GM03348 (cell line): ENCODE data around the gene MMP23B.

Experiments
- DNase-seq: peaks from one replicate; pipeline ENCODE4 v3.0.0; 2012; ENCODE audit warnings: low spot score

MMP23B gene

DNA sequence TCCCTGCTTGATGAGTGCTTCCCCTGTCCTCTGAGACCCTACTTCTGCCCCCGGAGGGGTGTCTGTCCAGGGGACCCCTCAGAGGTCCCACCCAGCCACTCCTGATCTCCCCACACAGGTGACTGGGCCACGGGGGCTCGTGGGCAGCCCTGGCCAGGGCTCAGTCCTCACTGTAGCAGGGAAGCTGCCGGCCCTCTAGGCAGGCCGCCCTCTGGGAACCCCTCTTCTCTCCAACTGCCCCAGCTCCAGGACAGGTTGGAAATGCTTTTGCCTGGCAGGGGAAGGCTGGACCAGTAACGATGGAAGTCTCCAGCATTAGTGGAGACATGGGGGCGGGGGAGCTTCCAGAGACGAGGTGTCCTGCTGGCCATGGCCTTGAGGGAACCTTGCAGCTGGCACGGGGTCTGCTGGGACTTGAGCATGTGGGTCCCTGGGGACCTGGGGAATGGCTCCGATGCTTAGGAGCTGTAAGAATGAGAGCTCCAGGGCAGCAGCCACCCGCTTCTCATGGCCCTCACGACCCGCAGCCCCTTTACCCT, 28.9 kb upstream of the MMP23B start:
- DNase-seq: no peak

DNA sequence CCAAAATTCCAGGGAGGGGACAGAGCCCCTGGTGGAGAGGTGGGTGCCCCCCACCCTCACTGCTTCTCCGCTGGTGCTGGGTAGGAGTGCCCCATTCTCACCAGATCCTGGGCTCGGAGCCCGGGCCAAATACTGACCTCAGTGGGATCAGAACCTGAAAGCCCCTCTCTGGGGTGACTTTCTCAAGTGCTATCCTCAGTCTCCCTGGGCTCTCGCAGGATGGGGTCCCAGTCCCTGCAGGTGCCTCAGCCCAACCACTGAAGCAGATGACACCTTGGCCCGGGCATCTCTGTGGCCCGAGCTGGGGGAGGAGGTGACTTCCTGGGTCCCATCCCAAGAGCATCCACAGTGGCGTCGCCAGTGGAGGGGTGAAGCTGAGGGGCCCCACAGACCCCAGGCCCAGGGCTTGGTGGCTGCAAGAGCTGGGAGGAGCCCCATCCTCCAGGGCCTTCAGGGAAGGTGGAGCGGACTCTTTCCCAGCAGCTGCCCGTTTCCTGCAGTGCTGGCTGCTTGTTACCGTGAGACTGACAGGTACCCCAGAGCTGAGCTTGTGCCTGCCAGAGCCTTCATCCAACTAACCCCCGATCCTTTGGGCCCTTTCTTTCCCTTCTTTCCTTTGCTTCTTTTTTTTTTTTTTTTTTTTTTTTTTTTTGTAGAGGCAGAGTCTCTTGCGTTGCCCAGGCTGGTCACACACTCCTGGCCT, 28.2 kb upstream of the MMP23B start:
- no peak for DNase-seq

GRCh38 chr1:1604374-1605033, 27.5 kb upstream of the MMP23B start:
- no peak for DNase-seq

DNA sequence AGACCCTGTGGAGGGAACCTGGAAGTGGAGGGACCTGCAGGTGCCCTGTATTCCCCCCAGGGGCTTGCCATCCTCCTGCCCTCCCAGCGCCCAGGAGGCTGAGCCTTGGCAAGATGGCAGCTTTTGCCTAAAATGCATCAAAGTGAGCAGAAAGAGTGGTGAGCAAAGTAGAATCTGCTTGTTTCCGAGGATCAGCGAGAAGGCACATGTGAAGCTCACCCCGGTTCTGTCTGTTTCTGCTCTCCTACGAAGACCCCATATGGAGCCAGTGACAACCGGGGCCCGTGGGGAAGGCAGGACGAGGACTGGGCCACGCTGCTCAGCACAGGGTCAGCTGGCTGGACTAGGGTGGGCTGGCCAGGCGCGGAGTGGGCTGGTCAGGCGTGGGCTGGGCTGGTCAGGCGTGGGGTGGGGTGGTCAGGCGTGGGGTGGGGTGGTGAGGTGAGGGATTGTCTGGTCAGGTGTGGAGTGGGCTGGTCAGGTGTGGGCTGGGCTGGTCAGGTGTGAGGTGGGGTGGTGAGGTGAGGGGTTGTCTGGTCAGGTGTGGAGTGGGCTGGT, 26.9 kb upstream of the MMP23B start:
- DNase-seq: no peak

DNA sequence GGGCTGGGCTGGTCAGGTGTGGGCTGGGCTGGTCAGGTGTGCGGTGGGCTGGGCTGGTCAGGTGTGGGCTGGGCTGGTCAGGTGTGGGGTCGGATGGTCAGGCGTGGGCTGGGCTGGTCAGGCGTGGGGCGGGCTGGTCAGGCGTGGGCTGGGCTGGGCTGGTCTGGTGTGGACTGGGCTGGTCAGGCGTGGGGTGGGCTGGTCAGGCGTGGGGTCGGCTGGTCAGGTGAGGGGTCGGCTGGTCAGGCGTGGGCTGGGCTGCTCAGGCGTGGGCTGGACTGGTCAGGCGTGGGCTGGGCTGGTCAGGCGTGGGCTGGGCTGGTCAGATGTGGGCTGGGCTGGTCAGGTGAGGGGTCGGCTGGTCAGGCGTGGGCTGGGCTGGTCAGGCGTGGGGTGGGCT, 26.2 kb upstream of the MMP23B start:
- DNase-seq: no peak

DNA sequence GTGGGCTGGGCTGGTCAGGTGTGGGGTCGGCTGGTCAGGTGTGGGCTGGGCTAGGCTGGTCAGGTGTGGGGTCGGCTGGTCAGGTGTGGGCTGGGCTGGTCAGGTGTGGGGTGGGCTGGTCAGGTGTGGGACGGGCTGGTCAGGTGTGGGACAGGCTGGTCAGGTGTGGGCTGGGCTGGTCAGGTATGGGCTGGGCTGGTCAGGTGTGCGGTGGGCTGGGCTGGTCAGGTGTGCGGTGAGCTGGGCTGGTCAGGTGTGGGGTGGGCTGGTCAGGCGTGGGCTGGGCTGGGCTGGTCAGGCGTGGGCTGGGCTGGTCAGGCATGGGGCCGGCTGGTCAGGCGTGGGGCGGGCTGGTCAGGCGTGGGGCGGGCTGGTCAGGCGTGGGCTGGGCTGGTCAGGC, 25.7 kb upstream of the MMP23B start:
- DNase-seq: no peak

DNA sequence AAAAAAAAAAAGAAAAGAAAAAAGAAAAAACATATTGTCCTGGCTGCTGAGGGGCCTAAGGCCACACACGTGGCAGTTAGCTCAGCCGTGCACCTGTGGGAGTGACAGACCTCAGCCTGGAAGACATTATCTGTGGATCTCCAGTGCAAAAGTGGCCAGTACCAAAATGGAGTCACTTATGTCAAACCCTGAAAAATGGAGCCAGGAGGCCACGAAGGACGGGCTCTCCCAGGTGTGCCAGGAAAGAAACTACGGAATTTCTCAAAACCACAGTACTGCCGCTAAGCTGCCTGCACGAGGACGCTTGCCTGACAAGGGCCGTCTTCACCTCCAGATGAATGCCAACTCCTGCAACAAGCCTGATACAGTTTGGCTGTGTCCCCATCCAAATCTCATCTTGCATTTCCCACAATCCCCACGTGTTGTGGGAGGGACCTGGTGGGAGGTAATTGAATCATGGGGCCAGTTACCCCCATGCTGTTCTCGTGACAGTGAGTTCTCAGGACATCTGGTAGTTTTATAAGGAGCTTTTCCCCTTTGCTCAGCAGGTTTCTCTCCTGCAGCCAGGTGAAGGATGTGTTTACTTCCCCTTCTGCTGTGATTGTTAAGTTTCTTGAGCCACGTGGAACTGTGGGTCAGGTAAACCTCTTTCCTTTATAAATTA, 22.0 kb upstream of the MMP23B start:
- no peak for DNase-seq

GRCh38 chr1:1610796-1611195, 21.2 kb upstream of the MMP23B start:
- no peak for DNase-seq

DNA sequence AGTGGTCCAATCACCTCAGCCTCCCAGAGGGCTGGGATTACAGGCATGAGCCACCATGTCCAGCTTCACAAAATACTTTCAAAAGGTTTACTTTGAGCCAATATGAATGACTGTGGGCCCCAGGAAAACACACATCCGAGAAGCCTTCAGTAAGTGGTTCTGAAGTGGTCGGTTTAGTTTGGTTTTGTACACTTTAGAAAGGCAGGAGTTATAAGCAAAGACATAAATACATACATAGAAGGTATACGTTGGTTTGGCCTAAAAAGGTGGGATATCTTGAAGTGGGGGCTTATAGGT, 19.9 kb upstream of the MMP23B start:
- DNase-seq: no peak

DNA sequence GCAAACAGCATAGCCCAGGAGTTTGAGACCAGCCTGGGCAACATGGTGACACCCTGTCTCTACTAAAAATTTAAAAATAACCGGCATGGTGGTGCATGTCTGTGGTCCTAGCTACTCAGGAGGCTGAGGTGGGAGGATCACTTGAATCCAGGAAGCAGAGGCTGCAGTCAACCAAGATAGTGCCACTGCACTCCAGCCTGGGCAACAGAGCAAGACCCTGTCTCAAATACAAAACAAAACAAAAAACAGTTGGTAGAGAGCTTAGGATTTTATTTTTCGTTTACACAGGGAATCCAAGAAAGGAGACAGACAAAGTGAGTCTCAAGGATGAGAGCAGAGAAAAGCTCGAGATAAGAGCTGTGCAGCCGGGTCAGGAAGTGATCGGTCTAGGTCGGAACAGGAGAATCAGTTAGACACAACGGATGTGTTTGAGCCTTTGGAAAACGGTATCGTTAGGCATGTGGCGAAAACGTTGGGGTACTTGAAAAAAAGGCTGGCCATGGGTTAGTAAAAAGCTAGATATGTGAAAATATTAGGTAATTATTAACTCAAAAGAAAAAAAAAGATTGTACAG, 18.4 kb upstream of the MMP23B start:
- DNase-seq: no peak

DNA sequence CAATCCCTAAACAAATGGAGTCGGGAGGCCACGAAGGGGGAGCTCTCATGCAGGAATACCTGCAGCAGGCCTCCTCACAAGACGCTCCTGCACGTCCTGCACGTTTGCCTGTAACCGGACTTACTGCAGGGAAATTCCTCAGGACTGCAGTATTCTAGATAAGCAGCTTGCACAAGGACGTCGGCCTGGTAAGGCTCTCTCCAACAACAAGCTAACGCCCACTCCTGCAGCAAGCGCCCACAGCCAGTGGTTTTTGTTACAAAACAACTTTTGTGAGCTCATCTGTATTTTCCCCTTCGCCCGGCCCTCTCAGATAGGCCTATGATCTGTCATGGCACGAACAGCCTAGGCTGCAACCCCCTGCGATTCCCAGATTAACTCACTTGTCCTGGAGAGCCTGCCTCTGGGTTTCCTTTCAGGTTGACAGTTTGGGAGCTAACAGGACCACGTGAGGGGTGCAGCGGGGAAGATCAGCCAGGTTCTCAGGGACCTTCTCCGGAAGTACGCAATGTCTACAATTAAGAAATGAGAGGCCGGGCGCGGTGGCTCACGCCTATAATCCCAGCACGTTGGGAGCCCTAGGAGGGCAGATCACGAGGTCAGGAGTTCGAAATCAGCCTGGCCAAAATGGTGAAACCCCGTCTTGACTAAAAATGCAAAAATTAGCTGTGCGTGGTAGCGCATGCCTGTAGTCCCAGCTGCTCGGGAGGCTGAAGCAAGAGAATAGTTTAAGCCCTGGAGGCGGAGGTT, 17.6 kb upstream of the MMP23B start:
- peak; percentile 70 for DNase-seq

GRCh38 chr1:1614954-1615255, 17.1 kb upstream of the MMP23B start:
- DNase-seq: no peak

- DNase-seq: peak; percentile 100
These were observed 16.5 kb upstream of the MMP23B start, which contains the start of gene MIB2 for GRCh38 chr1:1615256-1616044. Gene MIB2, plus strand, starts transcription at chr1:1615500. Its CDS starts 7,953 bp downstream, at chr1:1623453.

DNA sequence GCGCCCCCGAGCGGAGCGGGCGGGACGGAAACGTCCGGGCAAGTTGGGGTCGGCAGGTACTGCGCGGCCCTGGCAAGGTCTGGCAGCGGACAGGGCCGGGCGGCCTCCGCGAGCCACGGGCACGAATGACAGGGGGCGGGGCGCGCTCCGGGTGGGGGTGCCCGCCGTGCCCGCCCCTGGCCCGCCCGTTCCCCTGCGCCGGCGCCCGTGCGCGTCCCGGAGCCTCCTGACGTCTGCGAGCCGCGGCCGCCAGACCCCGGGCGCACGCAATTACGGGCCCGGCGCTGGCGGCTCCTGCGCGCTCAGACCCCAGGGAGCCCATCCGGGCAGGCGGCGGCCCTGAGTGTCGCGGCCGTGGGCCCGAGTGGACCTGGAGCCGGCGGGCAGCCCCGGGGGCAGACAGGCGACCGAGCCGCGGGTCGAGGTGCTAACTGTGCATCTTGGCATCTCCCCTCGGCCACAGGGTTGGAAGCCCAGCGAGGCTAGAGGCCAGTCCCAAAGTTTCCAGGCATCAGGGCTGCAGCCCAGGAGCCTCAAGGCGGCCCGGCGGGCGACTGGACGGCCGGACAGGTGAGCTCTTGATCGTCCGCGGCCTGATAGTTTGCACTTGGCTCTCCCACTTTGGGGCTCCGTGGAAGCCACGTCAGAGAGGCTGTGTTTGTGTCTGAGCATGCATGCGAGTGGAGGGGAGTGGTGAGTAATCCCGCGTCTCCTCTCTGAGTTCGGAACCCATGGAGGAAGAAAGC, 15.8 kb upstream of the MMP23B start:
- DNase-seq: peak; percentile 91

DNA sequence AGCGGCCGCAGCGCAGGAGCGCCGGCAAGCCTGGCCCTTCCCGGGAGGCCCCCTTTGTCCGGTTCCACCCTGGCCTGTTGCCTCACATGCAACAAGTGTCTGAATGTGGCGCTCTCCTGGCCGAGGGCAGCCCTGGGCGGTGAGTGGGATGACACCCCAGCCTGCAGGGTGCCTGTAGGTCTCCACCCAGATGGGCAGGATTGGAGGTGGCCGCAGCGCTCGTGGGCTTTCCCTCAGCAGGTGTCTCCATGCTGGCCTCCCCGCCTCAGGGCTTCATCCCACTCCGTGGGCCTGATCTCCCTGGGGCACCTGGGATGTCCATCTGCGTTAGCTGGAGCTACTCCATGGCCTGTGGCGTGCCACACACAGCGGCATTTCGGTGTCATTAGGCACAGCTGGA, 15.1 kb upstream of the MMP23B start:
- no peak for DNase-seq

DNA sequence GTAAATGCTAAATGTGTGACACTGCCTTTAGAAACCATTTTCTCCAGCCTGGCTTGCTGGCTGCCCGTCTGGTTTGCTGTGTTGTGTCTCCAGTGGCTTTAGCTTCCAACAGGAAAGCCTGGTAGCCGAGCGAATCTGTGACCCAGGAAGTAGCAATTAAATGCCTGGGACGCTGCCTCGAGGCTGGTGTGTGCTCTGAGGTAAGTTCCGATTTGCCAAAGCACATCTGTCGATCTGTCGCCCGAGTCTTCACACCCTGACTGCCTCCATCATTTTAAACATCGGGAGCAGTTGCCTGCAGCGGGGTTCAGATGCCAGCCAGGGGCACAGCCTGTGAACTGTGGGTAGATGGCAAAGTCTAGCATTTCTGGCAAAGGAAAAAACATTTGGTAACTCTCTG, 14.5 kb upstream of the MMP23B start:
- no peak for DNase-seq

DNA sequence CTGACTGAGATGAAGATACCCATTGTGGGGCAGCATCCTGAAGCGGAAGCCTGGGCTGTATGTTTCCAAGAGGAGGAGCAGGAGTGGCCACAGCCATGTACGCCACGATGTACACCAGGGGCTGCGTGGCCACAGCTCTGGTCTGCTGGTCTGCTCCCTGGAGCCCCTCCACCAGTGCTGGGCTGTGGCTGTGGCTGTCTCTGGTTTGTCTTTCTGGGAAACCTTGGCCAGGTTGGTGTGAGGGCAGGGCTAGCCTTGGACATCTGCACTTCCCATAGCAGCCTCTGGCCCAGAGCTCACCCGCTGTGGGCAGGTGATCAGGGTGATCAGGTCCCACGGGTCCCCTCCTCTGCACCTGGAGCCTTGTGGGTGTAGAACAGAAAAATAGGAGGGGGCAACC, 14.0 kb upstream of the MMP23B start:
- no peak for DNase-seq

GRCh38 chr1:1618396-1619068, 13.4 kb upstream of the MMP23B start:
- DNase-seq: no peak

DNA sequence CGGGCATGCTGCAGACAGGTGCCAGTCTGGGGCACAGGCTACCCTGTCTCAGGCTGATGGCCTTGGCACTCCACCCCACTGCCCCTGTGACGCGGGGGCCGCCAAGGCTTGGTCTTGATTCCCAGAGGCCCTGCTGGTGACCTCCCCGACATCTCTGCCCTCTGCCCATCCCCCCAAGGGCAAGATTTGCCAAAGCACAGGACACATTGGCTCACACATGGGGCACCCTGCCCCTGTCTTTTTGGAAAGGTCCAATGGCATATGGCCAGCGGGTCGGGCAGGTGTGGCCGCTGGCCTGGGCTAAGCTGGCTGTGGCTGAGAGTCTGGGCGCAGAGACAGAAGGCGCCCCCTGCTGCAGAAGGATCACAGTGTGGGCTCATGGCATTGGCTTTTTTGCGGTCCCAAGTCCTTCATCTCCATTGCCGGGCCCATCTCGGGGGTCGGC, 12.0 kb upstream of the MMP23B start:
- DNase-seq: no peak
